Gastrocnemius medialis (tissue), 4 donors: Measurements from ENCODE around the gene ZNF783. TPM values are rescaled to one million over a fixed set of nuclear protein-coding genes. Genes with fewer than 3 reads are reported as not detected.
"Not testable (repeated sequence)": the region's sequence is repeated elsewhere in the genome, so short reads cannot be mapped to it uniquely, and the experiment has no call there.

Experiments
- ATAC-seq, 2 donors: fragments of 150-250 bp; one replicate each; pipeline ENCODE4 v1.9.1; 2016
- DNase-seq, 2 donors: peaks; one replicate each; pipeline ENCODE4 v3.0.0-alpha.2; 2019
- H3K27ac ChIP-seq, 4 donors: fragments of 200-600 bp; sonication (generic); 1 replicate in 1 of 4; 2 replicates in 3 of 4; pipeline ENCODE4 v1.5.1; 2016 to 2018; ENCODE audit warnings: mild to moderate bottlenecking in 2 of 4, moderate library complexity in 1 of 4
- H3K27me3 ChIP-seq, 3 donors: fragments of 200-600 bp; sonication (generic) in 2 of 3; 1 replicate in 1 of 3; 2 replicates in 2 of 3; pipeline versions ENCODE4 v1.5.1 to v1.6.0; 2016 to 2019; ENCODE audit warnings: mild to moderate bottlenecking in 1 of 3, moderate library complexity in 1 of 3
- H3K36me3 ChIP-seq, 2 donors: fragments of 200-600 bp; sonication (generic) in 1 of 2; one replicate each; pipeline ENCODE4 v1.5.1; 2017 to 2018
- H3K4me1 ChIP-seq, 2 donors: fragments of 200-600 bp; sonication (generic) in 1 of 2; one replicate each; pipeline ENCODE4 v1.5.1; 2016 to 2017; ENCODE audit warnings: mild to moderate bottlenecking in 2 of 2
- H3K4me3 ChIP-seq, 4 donors: fragments of 200-600 bp; sonication (generic) in 3 of 4; 1 replicate in 1 of 4; 2 replicates in 3 of 4; pipeline ENCODE4 v1.5.1; 2016 to 2019; ENCODE audit warnings: mild to moderate bottlenecking in 2 of 4
- H3K9me3 ChIP-seq, 3 donors: fragments of 200-600 bp; sonication (generic) in 2 of 3; 1 replicate in 1 of 3; 2 replicates in 2 of 3; pipeline ENCODE4 v1.5.1; 2016 to 2019
- CTCF ChIP-seq, 5 experiments: fragments of 450-650 bp in 3 of 5; fragments of 200-600 bp in 2 of 5; sonication (generic) in 2 of 5; IDR thresholded peaks in 4 of 5; conservative IDR thresholded peaks in 1 of 5; 1 replicate in 4 of 5; 2 replicates in 1 of 5; pipeline ENCODE4 v1.5.1; 2016 to 2019; ENCODE audit warnings: antibody characterized with exemption in 5 of 5, mild to moderate bottlenecking in 3 of 5, moderate library complexity in 3 of 5
- POLR2A ChIP-seq, 2 donors: fragments of 450-650 bp; IDR thresholded peaks; one replicate each; pipeline ENCODE4 v1.6.1; 2017; ENCODE audit warnings: antibody characterized with exemption in 2 of 2, mild to moderate bottlenecking in 2 of 2, moderate library complexity in 2 of 2
- in situ Hi-C, 4 donors: fragments of 200-750 bp; cut with MboI; loops; one replicate each; pipeline versions ENCODE4 v1.15.0 to v1.8.0; 2017; ENCODE audit warnings: low sequenced_read_pairs in 4 of 4
- intact Hi-C: fragments of 100-400 bp; cut with DNase I; formaldehyde crosslinking; loops from one replicate; pipeline ENCODE4 v1.15.1; 2023; ENCODE audit warnings: low total_unique reads
- total RNA-seq, 4 donors: library from RNA; depleted of rRNA; stranded (reverse); fragments of >200 nt; gene quantifications; one replicate each; pipeline versions ENCODE4 v1.1.0 to v1.2.3, GENCODE V29; 2016

The ZNF783 gene
- total RNA-seq, 4 donors from 2014 or later = 3.4 to 7.1 (median 5.5) TPM

DNA sequence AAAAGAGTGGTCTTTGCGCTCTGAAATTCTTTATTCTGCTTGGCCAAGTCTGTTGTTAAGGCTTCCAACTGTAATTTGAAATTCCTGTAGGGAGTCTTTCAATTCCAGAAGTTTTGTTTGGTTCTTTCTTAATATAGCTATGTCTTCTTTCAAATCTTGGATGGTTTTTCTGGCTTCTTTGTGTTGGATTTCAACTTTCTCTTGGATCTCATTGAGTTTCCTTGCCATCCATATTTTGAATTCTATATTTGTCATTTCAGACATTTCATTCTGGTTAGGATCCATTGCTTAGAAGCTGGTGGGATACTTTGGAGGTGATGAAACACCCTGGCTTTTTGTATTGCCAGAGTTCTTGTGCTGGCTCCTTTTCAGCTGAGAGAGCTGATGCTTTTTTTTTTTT is 55.5 kb downstream of the ZNF783 start:
- no peak for ATAC-seq
- intact Hi-C loops (no loop called here), in situ Hi-C loops (no loop called here)
- Histone ChIP-seq H3K4me1 (no peaks in the 10 kb centered on the region), H3K4me3 (no peak overlapping the region), H3K36me3 (no peaks in the 10 kb centered on the region), H3K27ac (no peak overlapping the region), H3K27me3 (peaks cover 0 to 7% (median 4%) of the 10 kb centered on the region in 3 donors), H3K9me3 (no peaks in the 10 kb centered on the region)
- DNase-seq = no peak
- TF ChIP-seq CTCF (IDR thresholded peaks at IDR 0.05 in 4 of 5, conservative IDR thresholded peaks at IDR 0.05 in 1 of 5) = no peak
- no peak for TF ChIP-seq POLR2A (IDR thresholded peaks at IDR 0.05)

GRCh38 chr7:149317986-149318672 is 56.1 kb downstream of the ZNF783 start:
- Histone ChIP-seq H3K4me1 (no peaks in the 10 kb centered on the region), H3K36me3 (no peaks in the 10 kb centered on the region), H3K4me3 (no peak overlapping the region), H3K9me3 (no peaks in the 10 kb centered on the region), H3K27ac (no peak overlapping the region), H3K27me3 (peaks cover 0 to 7% (median 4%) of the 10 kb centered on the region in 3 donors)
- in situ Hi-C loops (no loop called here), intact Hi-C loops (no loop called here)
- ATAC-seq (no peak), DNase-seq (no peak)
- no peak for TF ChIP-seq CTCF (IDR thresholded peaks at IDR 0.05 in 4 of 5, conservative IDR thresholded peaks at IDR 0.05 in 1 of 5)
- no peak for TF ChIP-seq POLR2A (IDR thresholded peaks at IDR 0.05)

DNA sequence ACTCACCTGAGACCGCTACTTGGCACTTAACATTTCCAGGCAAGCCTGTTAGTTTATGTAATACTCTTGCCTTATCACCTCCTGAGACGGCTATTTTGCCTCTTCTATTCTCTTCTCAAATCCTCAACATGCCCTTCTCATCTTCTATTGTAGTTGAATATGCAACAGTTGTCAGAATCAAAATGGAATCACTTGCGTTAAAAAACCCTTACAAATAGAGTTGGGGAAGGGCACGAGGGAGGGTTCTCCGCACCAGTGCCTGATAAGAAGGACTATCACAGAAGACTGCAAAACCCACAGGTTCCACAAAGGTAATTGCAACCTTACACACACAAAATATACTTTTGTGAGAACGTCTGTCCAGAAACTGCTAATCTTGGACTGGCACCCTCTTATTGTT is 57.4 kb downstream of the ZNF783 start:
- in situ Hi-C loops = no loop called here
- ATAC-seq (no peak), DNase-seq (no peak)

DNA sequence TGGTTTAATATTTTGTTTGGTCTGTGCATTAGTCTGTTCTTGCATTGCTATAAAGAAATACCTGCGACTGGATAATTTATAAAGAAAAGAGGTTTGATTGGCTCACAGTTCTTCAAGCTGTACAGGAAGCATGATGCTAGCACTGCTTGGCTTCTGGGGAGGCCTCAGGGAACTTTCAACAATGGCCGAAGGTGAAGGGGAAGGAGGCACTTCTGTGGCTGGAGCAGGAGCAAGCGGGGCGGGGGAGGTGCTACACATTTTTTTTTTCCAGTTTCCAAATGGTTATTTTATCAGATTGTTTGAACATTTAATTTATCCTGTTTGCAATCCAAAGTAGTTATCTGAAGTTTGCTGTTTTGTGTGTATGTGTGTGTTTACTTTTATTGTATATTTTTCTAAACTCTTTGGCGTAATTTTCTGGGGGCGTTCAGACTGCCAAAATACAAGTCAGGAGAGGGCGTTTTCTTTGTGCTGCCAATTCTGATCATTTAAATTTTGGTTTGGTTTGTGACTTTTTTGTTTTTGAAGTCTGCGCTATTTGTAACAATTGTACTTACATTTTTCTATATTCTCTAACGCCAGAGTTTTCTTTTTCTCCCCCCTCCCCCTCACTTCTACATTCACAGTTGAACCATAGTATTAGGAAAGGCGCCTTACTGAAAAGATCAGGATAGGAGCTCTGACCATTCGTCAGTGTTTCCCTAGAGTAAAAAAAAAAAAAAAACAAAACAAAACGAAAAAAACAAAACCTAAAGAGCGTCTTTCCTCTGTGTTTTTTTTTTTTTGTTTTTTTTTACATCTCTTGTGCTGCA is 58.5 kb downstream of the ZNF783 start:
- H3K4me1 ChIP-seq = no peaks in the 10 kb centered on the region
- intact Hi-C loops = no loop called here
- H3K27ac ChIP-seq = no peak overlapping the region
- ATAC-seq (no peak), DNase-seq (no peak)
- TF ChIP-seq CTCF (IDR thresholded peaks at IDR 0.05 in 4 of 5, conservative IDR thresholded peaks at IDR 0.05 in 1 of 5) (no peak), POLR2A (IDR thresholded peaks at IDR 0.05) (no peak)
- in situ Hi-C loops = no loop called here
- H3K9me3 ChIP-seq = no peaks in the 10 kb centered on the region
- no peaks in the 10 kb centered on the region for H3K36me3 ChIP-seq
- peak overlapping the region in 1 of 4 donors; percentile 51 for H3K4me3 ChIP-seq
- H3K27me3 ChIP-seq = peaks cover 0 to 7% (median 4%) of the 10 kb centered on the region in 3 donors

More for the DNA sequence above, 57.4 kb downstream of the ZNF783 start:
- no peaks in the 10 kb centered on the region for H3K9me3 ChIP-seq
- intact Hi-C loops = no loop called here
- H3K4me3 ChIP-seq = no peak overlapping the region
- no peaks in the 10 kb centered on the region for H3K4me1 ChIP-seq
- TF ChIP-seq POLR2A (IDR thresholded peaks at IDR 0.05) (no peak), CTCF (IDR thresholded peaks at IDR 0.05 in 4 of 5, conservative IDR thresholded peaks at IDR 0.05 in 1 of 5) (no peak)
- H3K27ac ChIP-seq = no peak overlapping the region
- H3K27me3 ChIP-seq = peaks cover 0 to 7% (median 4%) of the 10 kb centered on the region in 3 donors
- no peaks in the 10 kb centered on the region for H3K36me3 ChIP-seq

GRCh38 chr7:149321125-149321905 is 59.3 kb downstream of the ZNF783 start:
- DNase-seq, H3K4me1 ChIP-seq, H3K9me3 ChIP-seq, H3K27me3 ChIP-seq, H3K27ac ChIP-seq, H3K36me3 ChIP-seq, intact Hi-C loops, in situ Hi-C loops: not testable (repeated sequence)
- peak overlapping the region; percentile 16 to 51 (median 34) for H3K4me3 ChIP-seq
- peak in 1 of 2 donors; percentile 19 for ATAC-seq
